ENCODE data around the gene A3GALT2.

DNA sequence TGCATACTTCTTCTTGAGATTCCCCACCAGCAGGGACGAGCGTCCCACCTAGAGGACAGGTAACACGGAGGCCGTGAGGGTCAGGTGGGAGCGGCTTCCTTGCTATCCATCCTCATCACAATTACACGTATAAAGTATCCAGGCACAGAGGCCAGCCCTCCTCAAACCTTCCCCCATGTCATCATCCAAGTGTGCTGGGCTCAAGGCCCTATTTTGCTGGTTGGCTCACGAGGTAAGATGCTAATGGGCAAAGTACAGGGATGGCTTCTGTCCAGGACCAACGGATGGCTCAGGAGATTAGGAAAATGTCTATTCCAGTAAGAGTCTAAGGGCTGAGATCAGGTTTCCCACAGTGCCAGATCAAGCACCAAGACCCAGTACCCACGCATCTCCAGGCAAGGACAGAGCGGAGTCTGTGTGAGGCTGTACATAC is 11.5 kb upstream of the A3GALT2 start:
- TF ChIP-seq, protein P1, sequence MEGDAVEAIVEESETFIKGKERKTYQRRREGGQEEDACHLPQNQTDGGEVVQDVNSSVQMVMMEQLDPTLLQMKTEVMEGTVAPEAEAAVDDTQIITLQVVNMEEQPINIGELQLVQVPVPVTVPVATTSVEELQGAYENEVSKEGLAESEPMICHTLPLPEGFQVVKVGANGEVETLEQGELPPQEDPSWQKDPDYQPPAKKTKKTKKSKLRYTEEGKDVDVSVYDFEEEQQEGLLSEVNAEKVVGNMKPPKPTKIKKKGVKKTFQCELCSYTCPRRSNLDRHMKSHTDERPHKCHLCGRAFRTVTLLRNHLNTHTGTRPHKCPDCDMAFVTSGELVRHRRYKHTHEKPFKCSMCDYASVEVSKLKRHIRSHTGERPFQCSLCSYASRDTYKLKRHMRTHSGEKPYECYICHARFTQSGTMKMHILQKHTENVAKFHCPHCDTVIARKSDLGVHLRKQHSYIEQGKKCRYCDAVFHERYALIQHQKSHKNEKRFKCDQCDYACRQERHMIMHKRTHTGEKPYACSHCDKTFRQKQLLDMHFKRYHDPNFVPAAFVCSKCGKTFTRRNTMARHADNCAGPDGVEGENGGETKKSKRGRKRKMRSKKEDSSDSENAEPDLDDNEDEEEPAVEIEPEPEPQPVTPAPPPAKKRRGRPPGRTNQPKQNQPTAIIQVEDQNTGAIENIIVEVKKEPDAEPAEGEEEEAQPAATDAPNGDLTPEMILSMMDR (conservative IDR thresholded peaks at IDR 0.05), result no peak
- no peak for TF ChIP-seq EZH2 (IDR thresholded peaks at IDR 0.05; ENCODE audit: low read depth)

Measured in PC-9 (cell line).